ENCODE data around the gene TRIP11. TPM values are rescaled to one million over a fixed set of nuclear protein-coding genes. Genes with fewer than 3 reads are reported as not detected.

Gene TRIP11
- total and polyA plus RNA-seq, 2 experiments from 2014 or later, result 24.9 to 52.2 TPM

DNA sequence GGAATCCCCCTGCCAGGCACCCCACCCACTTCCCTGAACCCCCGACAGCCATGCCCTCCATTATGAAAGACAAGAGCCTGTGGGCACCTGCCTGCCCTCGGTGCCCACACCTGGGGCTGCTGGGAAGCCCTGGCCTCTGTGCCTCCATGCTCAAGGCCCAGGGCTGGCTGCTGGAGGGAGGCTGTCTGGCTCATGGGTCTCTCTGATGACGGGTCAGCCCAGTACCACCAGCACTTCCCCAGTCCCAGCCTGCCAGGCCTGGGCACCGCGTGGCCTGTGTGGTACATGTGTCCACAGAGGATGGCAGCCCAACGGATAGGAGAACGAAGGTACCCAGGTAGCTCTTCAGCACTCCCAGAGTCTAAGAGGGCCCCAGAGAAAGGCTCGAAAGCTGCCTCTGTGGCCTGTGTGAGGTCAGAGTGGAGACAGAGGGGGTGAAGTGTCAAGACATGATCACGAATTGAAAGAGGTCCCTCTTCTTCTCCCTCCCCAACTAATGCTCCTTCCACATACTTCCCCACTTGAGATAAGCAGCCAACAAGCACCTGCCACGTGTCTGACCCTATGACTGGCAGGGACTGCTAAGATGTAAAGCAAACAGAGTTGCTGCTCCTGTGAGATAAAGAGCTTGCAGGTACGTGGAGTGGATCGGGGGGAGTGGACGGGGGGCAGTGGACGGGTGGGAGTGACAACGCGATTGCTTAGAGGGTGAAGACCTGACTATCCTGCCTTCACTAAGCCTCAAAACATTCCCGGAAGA, 113.5 kb downstream of the TRIP11 start:
- no peaks in the 10 kb centered on the region for H3K79me2 ChIP-seq (replicated peaks; ENCODE audit: insufficient read depth)
- no peaks in the 10 kb centered on the region for H3K9me3 Mint-ChIP-seq
- H3K27ac ChIP-seq (ENCODE audit: low read depth), result no peak overlapping the region
- H3K27me3 Mint-ChIP-seq (ENCODE audit: insufficient read depth, low read depth, poor library complexity), result no peaks in the 10 kb centered on the region
- peaks cover 12% of the 10 kb centered on the region; the same call in 2 of the 3 replicates for H3K4me1 Mint-ChIP-seq
- H3K4me3 ChIP-seq, result no peak overlapping the region
- H3K36me3 ChIP-seq (ENCODE audit: insufficient read depth), result no peaks in the 10 kb centered on the region
- no peak for DNase-seq (ENCODE audit: low spot score)
- H3K27me3 ChIP-seq (ENCODE audit: insufficient read depth), result no peaks in the 10 kb centered on the region
- no peak for TF ChIP-seq CREB1 (CRISPR knock-in tag; IDR thresholded peaks at IDR 0.05; ENCODE audit: low read depth)
- TF ChIP-seq, protein P1, sequence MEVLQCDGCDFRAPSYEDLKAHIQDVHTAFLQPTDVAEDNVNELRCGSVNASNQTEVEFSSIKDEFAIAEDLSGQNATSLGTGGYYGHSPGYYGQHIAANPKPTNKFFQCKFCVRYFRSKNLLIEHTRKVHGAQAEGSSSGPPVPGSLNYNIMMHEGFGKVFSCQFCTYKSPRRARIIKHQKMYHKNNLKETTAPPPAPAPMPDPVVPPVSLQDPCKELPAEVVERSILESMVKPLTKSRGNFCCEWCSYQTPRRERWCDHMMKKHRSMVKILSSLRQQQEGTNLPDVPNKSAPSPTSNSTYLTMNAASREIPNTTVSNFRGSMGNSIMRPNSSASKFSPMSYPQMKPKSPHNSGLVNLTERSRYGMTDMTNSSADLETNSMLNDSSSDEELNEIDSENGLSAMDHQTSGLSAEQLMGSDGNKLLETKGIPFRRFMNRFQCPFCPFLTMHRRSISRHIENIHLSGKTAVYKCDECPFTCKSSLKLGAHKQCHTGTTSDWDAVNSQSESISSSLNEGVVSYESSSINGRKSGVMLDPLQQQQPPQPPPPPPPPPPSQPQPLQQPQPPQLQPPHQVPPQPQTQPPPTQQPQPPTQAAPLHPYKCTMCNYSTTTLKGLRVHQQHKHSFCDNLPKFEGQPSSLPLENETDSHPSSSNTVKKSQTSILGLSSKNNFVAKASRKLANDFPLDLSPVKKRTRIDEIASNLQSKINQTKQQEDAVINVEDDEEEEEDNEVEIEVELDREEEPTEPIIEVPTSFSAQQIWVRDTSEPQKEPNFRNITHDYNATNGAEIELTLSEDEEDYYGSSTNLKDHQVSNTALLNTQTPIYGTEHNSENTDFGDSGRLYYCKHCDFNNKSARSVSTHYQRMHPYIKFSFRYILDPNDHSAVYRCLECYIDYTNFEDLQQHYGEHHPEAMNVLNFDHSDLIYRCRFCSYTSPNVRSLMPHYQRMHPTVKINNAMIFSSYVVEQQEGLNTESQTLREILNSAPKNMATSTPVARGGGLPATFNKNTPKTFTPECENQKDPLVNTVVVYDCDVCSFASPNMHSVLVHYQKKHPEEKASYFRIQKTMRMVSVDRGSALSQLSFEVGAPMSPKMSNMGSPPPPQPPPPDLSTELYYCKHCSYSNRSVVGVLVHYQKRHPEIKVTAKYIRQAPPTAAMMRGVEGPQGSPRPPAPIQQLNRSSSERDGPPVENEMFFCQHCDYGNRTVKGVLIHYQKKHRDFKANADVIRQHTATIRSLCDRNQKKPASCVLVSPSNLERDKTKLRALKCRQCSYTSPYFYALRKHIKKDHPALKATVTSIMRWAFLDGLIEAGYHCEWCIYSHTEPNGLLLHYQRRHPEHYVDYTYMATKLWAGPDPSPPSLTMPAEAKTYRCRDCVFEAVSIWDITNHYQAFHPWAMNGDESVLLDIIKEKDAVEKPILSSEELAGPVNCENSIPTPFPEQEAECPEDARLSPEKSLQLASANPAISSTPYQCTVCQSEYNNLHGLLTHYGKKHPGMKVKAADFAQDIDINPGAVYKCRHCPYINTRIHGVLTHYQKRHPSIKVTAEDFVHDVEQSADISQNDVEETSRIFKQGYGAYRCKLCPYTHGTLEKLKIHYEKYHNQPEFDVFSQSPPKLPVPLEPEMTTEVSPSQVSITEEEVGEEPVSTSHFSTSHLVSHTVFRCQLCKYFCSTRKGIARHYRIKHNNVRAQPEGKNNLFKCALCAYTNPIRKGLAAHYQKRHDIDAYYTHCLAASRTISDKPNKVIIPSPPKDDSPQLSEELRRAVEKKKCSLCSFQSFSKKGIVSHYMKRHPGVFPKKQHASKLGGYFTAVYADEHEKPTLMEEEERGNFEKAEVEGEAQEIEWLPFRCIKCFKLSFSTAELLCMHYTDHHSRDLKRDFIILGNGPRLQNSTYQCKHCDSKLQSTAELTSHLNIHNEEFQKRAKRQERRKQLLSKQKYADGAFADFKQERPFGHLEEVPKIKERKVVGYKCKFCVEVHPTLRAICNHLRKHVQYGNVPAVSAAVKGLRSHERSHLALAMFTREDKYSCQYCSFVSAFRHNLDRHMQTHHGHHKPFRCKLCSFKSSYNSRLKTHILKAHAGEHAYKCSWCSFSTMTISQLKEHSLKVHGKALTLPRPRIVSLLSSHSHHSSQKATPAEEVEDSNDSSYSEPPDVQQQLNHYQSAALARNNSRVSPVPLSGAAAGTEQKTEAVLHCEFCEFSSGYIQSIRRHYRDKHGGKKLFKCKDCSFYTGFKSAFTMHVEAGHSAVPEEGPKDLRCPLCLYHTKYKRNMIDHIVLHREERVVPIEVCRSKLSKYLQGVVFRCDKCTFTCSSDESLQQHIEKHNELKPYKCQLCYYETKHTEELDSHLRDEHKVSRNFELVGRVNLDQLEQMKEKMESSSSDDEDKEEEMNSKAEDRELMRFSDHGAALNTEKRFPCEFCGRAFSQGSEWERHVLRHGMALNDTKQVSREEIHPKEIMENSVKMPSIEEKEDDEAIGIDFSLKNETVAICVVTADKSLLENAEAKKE (CRISPR knock-in tag; IDR thresholded peaks at IDR 0.05), result no peak
- no peak for TF ChIP-seq NANOG (IDR thresholded peaks at IDR 0.05; ENCODE audit: borderline replicate concordance)
- TF ChIP-seq STAT1 (IDR thresholded peaks at IDR 0.05; ENCODE audit: unreplicated experiment), result no peak
- no peak for TF ChIP-seq ZNF331 (CRISPR knock-in tag; IDR thresholded peaks at IDR 0.05; ENCODE audit: low read depth)
- TF ChIP-seq, protein P2, sequence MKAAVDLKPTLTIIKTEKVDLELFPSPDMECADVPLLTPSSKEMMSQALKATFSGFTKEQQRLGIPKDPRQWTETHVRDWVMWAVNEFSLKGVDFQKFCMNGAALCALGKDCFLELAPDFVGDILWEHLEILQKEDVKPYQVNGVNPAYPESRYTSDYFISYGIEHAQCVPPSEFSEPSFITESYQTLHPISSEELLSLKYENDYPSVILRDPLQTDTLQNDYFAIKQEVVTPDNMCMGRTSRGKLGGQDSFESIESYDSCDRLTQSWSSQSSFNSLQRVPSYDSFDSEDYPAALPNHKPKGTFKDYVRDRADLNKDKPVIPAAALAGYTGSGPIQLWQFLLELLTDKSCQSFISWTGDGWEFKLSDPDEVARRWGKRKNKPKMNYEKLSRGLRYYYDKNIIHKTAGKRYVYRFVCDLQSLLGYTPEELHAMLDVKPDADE (IDR thresholded peaks at IDR 0.05), result no peak
- TF ChIP-seq, protein P3, sequence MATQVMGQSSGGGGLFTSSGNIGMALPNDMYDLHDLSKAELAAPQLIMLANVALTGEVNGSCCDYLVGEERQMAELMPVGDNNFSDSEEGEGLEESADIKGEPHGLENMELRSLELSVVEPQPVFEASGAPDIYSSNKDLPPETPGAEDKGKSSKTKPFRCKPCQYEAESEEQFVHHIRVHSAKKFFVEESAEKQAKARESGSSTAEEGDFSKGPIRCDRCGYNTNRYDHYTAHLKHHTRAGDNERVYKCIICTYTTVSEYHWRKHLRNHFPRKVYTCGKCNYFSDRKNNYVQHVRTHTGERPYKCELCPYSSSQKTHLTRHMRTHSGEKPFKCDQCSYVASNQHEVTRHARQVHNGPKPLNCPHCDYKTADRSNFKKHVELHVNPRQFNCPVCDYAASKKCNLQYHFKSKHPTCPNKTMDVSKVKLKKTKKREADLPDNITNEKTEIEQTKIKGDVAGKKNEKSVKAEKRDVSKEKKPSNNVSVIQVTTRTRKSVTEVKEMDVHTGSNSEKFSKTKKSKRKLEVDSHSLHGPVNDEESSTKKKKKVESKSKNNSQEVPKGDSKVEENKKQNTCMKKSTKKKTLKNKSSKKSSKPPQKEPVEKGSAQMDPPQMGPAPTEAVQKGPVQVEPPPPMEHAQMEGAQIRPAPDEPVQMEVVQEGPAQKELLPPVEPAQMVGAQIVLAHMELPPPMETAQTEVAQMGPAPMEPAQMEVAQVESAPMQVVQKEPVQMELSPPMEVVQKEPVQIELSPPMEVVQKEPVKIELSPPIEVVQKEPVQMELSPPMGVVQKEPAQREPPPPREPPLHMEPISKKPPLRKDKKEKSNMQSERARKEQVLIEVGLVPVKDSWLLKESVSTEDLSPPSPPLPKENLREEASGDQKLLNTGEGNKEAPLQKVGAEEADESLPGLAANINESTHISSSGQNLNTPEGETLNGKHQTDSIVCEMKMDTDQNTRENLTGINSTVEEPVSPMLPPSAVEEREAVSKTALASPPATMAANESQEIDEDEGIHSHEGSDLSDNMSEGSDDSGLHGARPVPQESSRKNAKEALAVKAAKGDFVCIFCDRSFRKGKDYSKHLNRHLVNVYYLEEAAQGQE (IDR thresholded peaks at IDR 0.05; ENCODE audit: unreplicated experiment), result no peak
- TF ChIP-seq JUNB (IDR thresholded peaks at IDR 0.05; ENCODE audit: unreplicated experiment), result no peak
- TF ChIP-seq POLR2AphosphoS5 (IDR thresholded peaks at IDR 0.05; ENCODE audit: low read depth), result no peak
- TF ChIP-seq EZH2 (IDR thresholded peaks at IDR 0.05; ENCODE audit: low read depth, unreplicated experiment), result no peak
- TF ChIP-seq EZH2phosphoT487 (IDR thresholded peaks at IDR 0.05; ENCODE audit: unreplicated experiment), result no peak
- TF ChIP-seq ZNF114 (CRISPR knock-in tag; IDR thresholded peaks at IDR 0.05), result no peak
- TF ChIP-seq, protein P4, sequence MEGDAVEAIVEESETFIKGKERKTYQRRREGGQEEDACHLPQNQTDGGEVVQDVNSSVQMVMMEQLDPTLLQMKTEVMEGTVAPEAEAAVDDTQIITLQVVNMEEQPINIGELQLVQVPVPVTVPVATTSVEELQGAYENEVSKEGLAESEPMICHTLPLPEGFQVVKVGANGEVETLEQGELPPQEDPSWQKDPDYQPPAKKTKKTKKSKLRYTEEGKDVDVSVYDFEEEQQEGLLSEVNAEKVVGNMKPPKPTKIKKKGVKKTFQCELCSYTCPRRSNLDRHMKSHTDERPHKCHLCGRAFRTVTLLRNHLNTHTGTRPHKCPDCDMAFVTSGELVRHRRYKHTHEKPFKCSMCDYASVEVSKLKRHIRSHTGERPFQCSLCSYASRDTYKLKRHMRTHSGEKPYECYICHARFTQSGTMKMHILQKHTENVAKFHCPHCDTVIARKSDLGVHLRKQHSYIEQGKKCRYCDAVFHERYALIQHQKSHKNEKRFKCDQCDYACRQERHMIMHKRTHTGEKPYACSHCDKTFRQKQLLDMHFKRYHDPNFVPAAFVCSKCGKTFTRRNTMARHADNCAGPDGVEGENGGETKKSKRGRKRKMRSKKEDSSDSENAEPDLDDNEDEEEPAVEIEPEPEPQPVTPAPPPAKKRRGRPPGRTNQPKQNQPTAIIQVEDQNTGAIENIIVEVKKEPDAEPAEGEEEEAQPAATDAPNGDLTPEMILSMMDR (conservative IDR thresholded peaks at IDR 0.05; ENCODE audit: low read depth in 2 of 2), result no peak
- H3F3A ChIP-seq (replicated peaks; ENCODE audit: low read depth), result no peaks in the 10 kb centered on the region
- H3K4me3 Mint-ChIP-seq, result no peak overlapping the region
- no peak overlapping the region for H2AFZ ChIP-seq
- H3K4me1 ChIP-seq (ENCODE audit: insufficient read depth), result 0 out of 2 replicates have a peak, but pooled peaks cover 5% of the 10 kb centered on the region
- no peak for ATAC-seq
- no peaks in the 10 kb centered on the region for H3K9me2 ChIP-seq (ENCODE audit: insufficient read depth)
- H3K27ac Mint-ChIP-seq, result no peak overlapping the region
- H3K36me3 Mint-ChIP-seq (ENCODE audit: low read depth), result no peaks in the 10 kb centered on the region
- H4K20me1 ChIP-seq (replicated peaks; ENCODE audit: insufficient read depth), result no peaks in the 10 kb centered on the region
- H3K4me2 ChIP-seq, result no peak overlapping the region

Data from GM23338 (cell line).